Measurements from ENCODE around the gene SPRY4. TPM values are rescaled to one million over a fixed set of nuclear protein-coding genes. Genes with fewer than 3 reads are reported as not detected.

The SPRY4 gene
- total and polyA plus RNA-seq, 2 of the 8 experiments (the other 6 are each of a cell fraction or from before 2014, with no cell fraction given): 59.1 to 113 TPM

GRCh38 chr5:142277796-142278195 is 47.0 kb downstream of the SPRY4 start:
- no peak overlapping the region; the same call in 1 of the 2 replicates for H2BK5ac ChIP-seq (ENCODE audit: low read depth, low read length)
- no peak overlapping the region for H3K4me2 ChIP-seq (ENCODE audit: insufficient read depth in 1 of 2, low read depth in 2 of 2, low read length in 2 of 2)
- ChIA-PET POLR2A (ENCODE audit: partially characterized antibody) (interaction anchor here (1.2 kb wide), 2 partner anchors 12 to 53 kb away, joined by 3 read pairs; no protein-coding TSS in a partner anchor), CTCF (ENCODE audit: partially characterized antibody) (no interaction called here)
- no peak overlapping the region for H2BK120ac ChIP-seq (replicated peaks; ENCODE audit: low read depth, low read length)
- no peak overlapping the region for H3K18ac ChIP-seq (ENCODE audit: extremely low read depth, low read length)
- no peak overlapping the region for H3K27ac ChIP-seq (ENCODE audit: low read depth, low read length)
- no peak for TF ChIP-seq RNF2 (IDR thresholded peaks at IDR 0.05; ENCODE audit: borderline replicate concordance, low read depth, low read length, missing control alignments, poor library complexity, severe bottlenecking)
- 0 out of 2 replicates have a peak overlapping the region, but pooled peaks have one; percentile 53 for H2BK15ac ChIP-seq (ENCODE audit: low read length)
- H3K79me2 ChIP-seq (ENCODE audit: control insufficient read depth in 1 of 2, insufficient read depth in 2 of 2, low read length in 2 of 2): no peaks in the 10 kb centered on the region
- no peaks in the 10 kb centered on the region for H3K27me3 ChIP-seq (replicated peaks in 1 of 4; ENCODE audit: control insufficient read depth in 3 of 4, extremely low read depth in 1 of 4, insufficient read depth in 3 of 4, low read length in 3 of 4)
- H3K79me1 ChIP-seq (ENCODE audit: low read depth, low read length): no peaks in the 10 kb centered on the region
- no peak overlapping the region for H3K9ac ChIP-seq (replicated peaks in 1 of 4; ENCODE audit: extremely low read depth in 1 of 4, low read depth in 3 of 4, low read length in 3 of 4)
- H3K4ac ChIP-seq (replicated peaks; ENCODE audit: insufficient read length, low read depth, low read length): no peak overlapping the region
- no peak overlapping the region for H2BK12ac ChIP-seq (ENCODE audit: low read depth, low read length)
- 96% methylated on average over 3 of the region's 3 CpGs; no CpG with 5 or more reads in 1 of the 2 experiments for WGBS, 2 experiments (ENCODE audit: extremely low coverage in 1 of 2, insufficient coverage in 1 of 2, insufficient read length in 1 of 2, insufficient replicate concordance in 2 of 2, low coverage in 1 of 2, low lambda C conversion rate in 2 of 2, missing lambda C conversion rate in 1 of 2)
- peaks cover 5 to 18% (median 9%) of the 10 kb centered on the region in 4 experiments for H3K4me1 ChIP-seq (replicated peaks in 1 of 4; ENCODE audit: control insufficient read depth in 3 of 4, insufficient read depth in 4 of 4, low read length in 3 of 4)
- H4K20me1 ChIP-seq (replicated peaks in 1 of 2; ENCODE audit: control insufficient read depth in 1 of 2, insufficient read depth in 2 of 2, low read length in 2 of 2): no peaks in the 10 kb centered on the region
- FAIRE-seq: no peak
- H2BK20ac ChIP-seq (ENCODE audit: low read length): no peak overlapping the region
- H4K91ac ChIP-seq (replicated peaks; ENCODE audit: insufficient read length, low read length): no peak overlapping the region
- no peaks in the 10 kb centered on the region for H3K23me2 ChIP-seq (ENCODE audit: low read depth, low read length)
- H3K9me3 ChIP-seq (ENCODE audit: insufficient read depth in 2 of 2, low read depth in 1 of 2, low read length in 1 of 2): no peaks in the 10 kb centered on the region
- DNase-seq (ENCODE audit: low read depth in 1 of 2, low spot score in 2 of 2): no peak
- H3K4me3 ChIP-seq (ENCODE audit: extremely low read depth in 1 of 4, insufficient read depth in 2 of 4, low read depth in 3 of 4, low read length in 4 of 4): no peak overlapping the region
- H3K36me3 ChIP-seq (ENCODE audit: control insufficient read depth in 2 of 4, insufficient read depth in 4 of 4, low read length in 3 of 4): no peaks in the 10 kb centered on the region
- no peak overlapping the region for H2AFZ ChIP-seq (ENCODE audit: low read length)
- H3K23ac ChIP-seq (ENCODE audit: insufficient read length): no peak overlapping the region
- H3K14ac ChIP-seq (ENCODE audit: insufficient read length): no peak overlapping the region
- H2AK5ac ChIP-seq (ENCODE audit: low read depth, low read length): no peak overlapping the region
- H4K8ac ChIP-seq (ENCODE audit: extremely low read depth, insufficient read depth, low read length): no peak overlapping the region
- H3K56ac ChIP-seq (replicated peaks; ENCODE audit: insufficient read length, low read depth, low read length): no peak overlapping the region
- no peak overlapping the region for H4K5ac ChIP-seq (ENCODE audit: insufficient read length, low read depth, low read length)

Data from H1 (cell line).